ENCODE results near the gene CD4.
"Not testable (repeated sequence)": the region's sequence is repeated elsewhere in the genome, so short reads cannot be mapped to it uniquely, and the experiment has no call there.

CD4 gene

GRCh38 chr12:6869049-6870021 lies 80.0 kb downstream of the CD4 start:
- peak; percentile 83 for DNase-seq

- not testable (repeated sequence) for DNase-seq
Observed at GRCh38 chr12:6870304-6870703, 81.0 kb downstream of the CD4 start.
